Measurements from ENCODE around the gene PTPRK.

The PTPRK gene

GRCh38 chr6:127971945-127972391 lies 548.4 kb downstream of the PTPRK start:
- DNase-seq (ENCODE audit: low read depth in 4 of 4, low spot score in 1 of 4) = no peak

GRCh38 chr6:127971386-127971785 lies 549.0 kb downstream of the PTPRK start:
- no peak for DNase-seq (ENCODE audit: low read depth in 4 of 4, low spot score in 1 of 4)

GRCh38 chr6:127969701-127970100 lies 550.7 kb downstream of the PTPRK start:
- no peak for DNase-seq (ENCODE audit: low read depth in 4 of 4, low spot score in 1 of 4)

GRCh38 chr6:127968394-127968793 lies 552.0 kb downstream of the PTPRK start:
- no peak for DNase-seq (ENCODE audit: low read depth in 4 of 4, low spot score in 1 of 4)

GRCh38 chr6:127967708-127968107 lies 552.7 kb downstream of the PTPRK start:
- DNase-seq (ENCODE audit: low read depth in 4 of 4, low spot score in 1 of 4) = no peak

GRCh38 chr6:127966616-127967015 lies 553.8 kb downstream of the PTPRK start:
- DNase-seq (ENCODE audit: low read depth in 4 of 4, low spot score in 1 of 4) = no peak

- DNase-seq (ENCODE audit: low read depth in 4 of 4, low spot score in 1 of 4) = no peak
Observed at GRCh38 chr6:127963495-127963894, 556.9 kb downstream of the PTPRK start.

GRCh38 chr6:127959869-127960268 lies 560.5 kb downstream of the PTPRK start:
- no peak for DNase-seq (ENCODE audit: low read depth in 4 of 4, low spot score in 1 of 4)

- DNase-seq (ENCODE audit: low read depth in 4 of 4, low spot score in 1 of 4) = no peak
Observed at GRCh38 chr6:127956956-127957355, 563.4 kb downstream of the PTPRK start.

- DNase-seq (ENCODE audit: low read depth in 4 of 4, low spot score in 1 of 4) = no peak
Observed at GRCh38 chr6:127956260-127956888, 564.0 kb downstream of the PTPRK start.

- no peak for DNase-seq (ENCODE audit: low read depth in 4 of 4, low spot score in 1 of 4)
Observed at GRCh38 chr6:127954082-127954481, 566.3 kb downstream of the PTPRK start.

GRCh38 chr6:127952831-127953230 lies 567.6 kb downstream of the PTPRK start:
- no peak for DNase-seq (ENCODE audit: low read depth in 4 of 4, low spot score in 1 of 4)

GRCh38 chr6:127952176-127952575 lies 568.2 kb downstream of the PTPRK start:
- no peak for DNase-seq (ENCODE audit: low read depth in 4 of 4, low spot score in 1 of 4)

- no peak for DNase-seq (ENCODE audit: low read depth in 4 of 4, low spot score in 1 of 4)
Observed at GRCh38 chr6:127951172-127951917, 569.1 kb downstream of the PTPRK start.

- DNase-seq (ENCODE audit: low read depth in 4 of 4, low spot score in 1 of 4) = no peak
Observed at GRCh38 chr6:127950566-127951145, 569.7 kb downstream of the PTPRK start.

- no peak for DNase-seq (ENCODE audit: low read depth in 4 of 4, low spot score in 1 of 4)
Observed at GRCh38 chr6:127949251-127949650, 571.1 kb downstream of the PTPRK start.

GRCh38 chr6:127946388-127946787 lies 574.0 kb downstream of the PTPRK start:
- DNase-seq (ENCODE audit: low read depth in 4 of 4, low spot score in 1 of 4) = no peak

GRCh38 chr6:127945434-127946097 lies 574.8 kb downstream of the PTPRK start:
- no peak for DNase-seq (ENCODE audit: low read depth in 4 of 4, low spot score in 1 of 4)

GRCh38 chr6:127941228-127941627 lies 579.2 kb downstream of the PTPRK start:
- DNase-seq (ENCODE audit: low read depth in 4 of 4, low spot score in 1 of 4) = no peak

GRCh38 chr6:127939442-127940066 lies 580.8 kb downstream of the PTPRK start:
- DNase-seq (ENCODE audit: low read depth in 4 of 4, low spot score in 1 of 4) = no peak

GRCh38 chr6:127938701-127939100 lies 581.7 kb downstream of the PTPRK start:
- DNase-seq (ENCODE audit: low read depth in 4 of 4, low spot score in 1 of 4) = no peak
